Trophoblast cell (in vitro differentiated cells and primary cell): ENCODE data around the gene MYO15A.

Source experiments
- DNase-seq, 2 donors: peaks; one replicate each; pipeline ENCODE4 v3.0.0-alpha.2; 2016
- H2AFZ ChIP-seq: 2 replicates; pipeline ENCODE4 v1.6.1; 2013; ENCODE audit warnings: low read length, moderate library complexity, mild to moderate bottlenecking; ENCODE audit not compliant: insufficient read depth, poor library complexity
- H2AK5ac ChIP-seq: 2 replicates; pipeline ENCODE4 v1.6.1; 2013; ENCODE audit warnings: mild to moderate bottlenecking, low read length
- H2BK120ac ChIP-seq: 2 replicates; pipeline ENCODE4 v1.6.1; 2013; ENCODE audit warnings: low read length, mild to moderate bottlenecking, moderate library complexity; ENCODE audit not compliant: insufficient read depth, poor library complexity
- H2BK12ac ChIP-seq: 2 replicates; pipeline ENCODE4 v1.6.1; 2013; ENCODE audit warnings: mild to moderate bottlenecking, low read length, moderate library complexity
- H2BK5ac ChIP-seq: 2 replicates; pipeline ENCODE4 v1.6.1; 2013; ENCODE audit warnings: low read length, low read depth, moderate library complexity, mild to moderate bottlenecking; ENCODE audit not compliant: poor library complexity
- H3K14ac ChIP-seq: 2 replicates; pipeline ENCODE4 v1.6.1; 2013; ENCODE audit warnings: mild to moderate bottlenecking, low read length
- H3K18ac ChIP-seq: 2 replicates; pipeline ENCODE4 v1.6.1; 2013; ENCODE audit warnings: mild to moderate bottlenecking, low read length
- H3K23ac ChIP-seq: 2 replicates; pipeline ENCODE4 v1.6.1; 2013; ENCODE audit warnings: low read length
- H3K27ac ChIP-seq: 2 replicates; pipeline ENCODE4 v1.5.1; 2013; ENCODE audit warnings: low read depth, mild to moderate bottlenecking, inconsistent platforms, low read length, moderate library complexity
- H3K27me3 ChIP-seq: 2 replicates; pipeline ENCODE4 v1.6.1; 2013; ENCODE audit warnings: inconsistent platforms, mild to moderate bottlenecking, low read length, moderate library complexity; ENCODE audit not compliant: insufficient read depth
- H3K36me3 ChIP-seq, 2 experiments: 1 replicate in 1 of 2; 2 replicates in 1 of 2; pipeline ENCODE4 v1.6.1; 2013; ENCODE audit warnings: low read length in 2 of 2, mild to moderate bottlenecking in 2 of 2, moderate library complexity in 1 of 2; ENCODE audit not compliant: insufficient read depth in 2 of 2, control insufficient read depth in 1 of 2
- H3K4ac ChIP-seq: 2 replicates; pipeline ENCODE4 v1.6.1; 2013; ENCODE audit warnings: low read depth, mild to moderate bottlenecking, low read length, moderate library complexity
- H3K4me1 ChIP-seq, 2 experiments: 1 replicate in 1 of 2; 2 replicates in 1 of 2; pipeline ENCODE4 v1.6.1; 2013; ENCODE audit warnings: low read length in 2 of 2, mild to moderate bottlenecking in 2 of 2, moderate library complexity in 1 of 2; ENCODE audit not compliant: insufficient read depth in 2 of 2, control insufficient read depth in 1 of 2
- H3K4me2 ChIP-seq: 2 replicates; pipeline ENCODE4 v1.6.1; 2013; ENCODE audit warnings: inconsistent platforms, mild to moderate bottlenecking, low read length, moderate library complexity
- H3K4me3 ChIP-seq: 2 replicates; pipeline ENCODE4 v1.5.1; 2013; ENCODE audit warnings: mild to moderate bottlenecking, low read depth, low read length, inconsistent platforms
- H3K79me1 ChIP-seq: one replicate; pipeline ENCODE4 v1.6.1; 2013; ENCODE audit warnings: low read length
- H3K79me2 ChIP-seq: 2 replicates; pipeline ENCODE4 v1.6.1; 2013; ENCODE audit warnings: low read length, mild to moderate bottlenecking; ENCODE audit not compliant: control insufficient read depth, insufficient read depth, poor library complexity
- H3K9ac ChIP-seq: 2 replicates; pipeline ENCODE4 v1.6.1; 2013; ENCODE audit warnings: mild to moderate bottlenecking, low read length
- H3K9me3 ChIP-seq: 2 replicates; pipeline ENCODE4 v1.6.1; 2013; ENCODE audit warnings: low read depth, mild to moderate bottlenecking, control low read depth, inconsistent platforms, low read length; ENCODE audit not compliant: insufficient read depth
- H4K12ac ChIP-seq: 2 replicates; pipeline ENCODE4 v1.6.1; 2013; ENCODE audit warnings: low read depth, mild to moderate bottlenecking, low read length, moderate library complexity
- H4K8ac ChIP-seq: 2 replicates; pipeline ENCODE4 v1.6.1; 2013; ENCODE audit warnings: low read depth, mild to moderate bottlenecking, low read length, moderate library complexity
- H4K91ac ChIP-seq: one replicate; pipeline ENCODE4 v1.6.1; 2013; ENCODE audit warnings: low read depth, mild to moderate bottlenecking, low read length, moderate library complexity
- WGBS: extraction: QIAGEN DNeasy Blood & Tissue Kit; methylation state at CpG from one replicate; pipeline ENCODE4 v1.1.7; 2013; ENCODE audit warnings: missing lambda C conversion rate; ENCODE audit not compliant: insufficient read length, insufficient coverage; ENCODE audit errors: extremely low coverage; 5-methylcytosine and 5-hydroxymethylcytosine counted together

The MYO15A gene

GRCh38 chr17:18201108-18201507, 92.6 kb downstream of the MYO15A start:
- H3K9ac ChIP-seq: no peak overlapping the region
- no peak overlapping the region for H3K27ac ChIP-seq
- no peak overlapping the region for H4K91ac ChIP-seq
- H3K79me2 ChIP-seq: no peaks in the 10 kb centered on the region
- H2BK12ac ChIP-seq: no peak overlapping the region
- H4K8ac ChIP-seq: no peak overlapping the region
- H3K36me3 ChIP-seq: peaks cover 39 to 53% of the 10 kb centered on the region in 2 experiments
- no peak overlapping the region for H2AK5ac ChIP-seq
- no peak overlapping the region for H3K23ac ChIP-seq
- no peak overlapping the region for H2BK120ac ChIP-seq
- H2BK5ac ChIP-seq: no peak overlapping the region
- no CpG with 5 or more reads among the region's 4 CpGs for WGBS
- H3K18ac ChIP-seq: no peak overlapping the region
- no peak overlapping the region for H3K4ac ChIP-seq
- H3K4me3 ChIP-seq: no peak overlapping the region
- no peak overlapping the region for H3K14ac ChIP-seq
- peaks cover 6% of the 10 kb centered on the region in 2 experiments for H3K4me1 ChIP-seq
- no peak for DNase-seq
- H3K79me1 ChIP-seq: no peaks in the 10 kb centered on the region
- no peak overlapping the region for H2AFZ ChIP-seq
- H4K12ac ChIP-seq: no peak overlapping the region
- no peaks in the 10 kb centered on the region for H3K9me3 ChIP-seq
- H3K27me3 ChIP-seq: no peaks in the 10 kb centered on the region
- no peak overlapping the region for H3K4me2 ChIP-seq

DNA sequence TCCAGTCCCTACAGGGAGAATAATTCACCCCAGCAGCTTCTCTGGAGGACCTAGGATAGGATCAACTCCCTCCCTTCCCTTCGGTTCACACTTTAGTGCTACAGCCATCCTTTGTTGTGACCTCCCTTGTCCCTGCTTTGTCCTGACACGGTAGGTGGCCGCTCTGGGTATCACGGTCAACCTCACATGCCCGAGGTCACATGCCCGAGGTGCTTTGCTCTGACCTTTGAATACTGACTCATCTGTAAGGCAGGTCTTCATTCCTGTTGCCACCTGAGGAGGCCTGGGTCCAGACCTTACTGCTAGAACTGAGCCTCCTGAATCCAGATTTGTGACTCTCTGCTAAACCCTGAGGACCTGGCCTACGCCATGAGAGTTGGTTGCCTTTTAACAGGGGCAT, 94.8 kb downstream of the MYO15A start:
- Histone ChIP-seq H3K4me1 (peaks cover 6% of the 10 kb centered on the region in 2 experiments), H4K8ac (no peak overlapping the region), H2BK12ac (no peak overlapping the region), H2AK5ac (no peak overlapping the region), H2BK5ac (no peak overlapping the region), H3K79me1 (no peaks in the 10 kb centered on the region), H3K27ac (no peak overlapping the region), H3K14ac (no peak overlapping the region), H4K12ac (no peak overlapping the region), H3K9ac (no peak overlapping the region), H3K79me2 (no peaks in the 10 kb centered on the region), H3K36me3 (peaks cover 39 to 50% of the 10 kb centered on the region in 2 experiments), H3K4me2 (no peak overlapping the region), H3K18ac (no peak overlapping the region), H3K4me3 (no peak overlapping the region), H3K9me3 (no peaks in the 10 kb centered on the region), H3K4ac (no peak overlapping the region), H4K91ac (no peak overlapping the region), H2AFZ (no peak overlapping the region), H2BK120ac (no peak overlapping the region), H3K23ac (no peak overlapping the region), H3K27me3 (no peaks in the 10 kb centered on the region)
- WGBS: no CpG with 5 or more reads among the region's 7 CpGs
- DNase-seq: peak; percentile 80

GRCh38 chr17:18205861-18206260, 97.3 kb downstream of the MYO15A start:
- no peak overlapping the region for H4K91ac ChIP-seq
- no peak for DNase-seq
- H3K18ac ChIP-seq: no peak overlapping the region
- no peaks in the 10 kb centered on the region for H3K27me3 ChIP-seq
- H3K9ac ChIP-seq: no peak overlapping the region
- no peak overlapping the region for H2BK5ac ChIP-seq
- no peak overlapping the region for H2BK12ac ChIP-seq
- H3K14ac ChIP-seq: no peak overlapping the region
- no peak overlapping the region for H3K27ac ChIP-seq
- H3K79me2 ChIP-seq: no peaks in the 10 kb centered on the region
- H3K36me3 ChIP-seq: peaks cover 45 to 60% of the 10 kb centered on the region in 2 experiments
- H3K79me1 ChIP-seq: no peaks in the 10 kb centered on the region
- H3K4me2 ChIP-seq: no peak overlapping the region
- no peak overlapping the region for H3K4me3 ChIP-seq
- no peak overlapping the region for H3K4ac ChIP-seq
- H3K4me1 ChIP-seq: peaks cover 6% of the 10 kb centered on the region in 2 experiments
- no peak overlapping the region for H3K23ac ChIP-seq
- H2BK120ac ChIP-seq: no peak overlapping the region
- no peak overlapping the region for H2AFZ ChIP-seq
- no peak overlapping the region for H4K12ac ChIP-seq
- WGBS: no CpG with 5 or more reads among the region's 2 CpGs
- no peaks in the 10 kb centered on the region for H3K9me3 ChIP-seq
- no peak overlapping the region for H2AK5ac ChIP-seq
- H4K8ac ChIP-seq: no peak overlapping the region

DNA sequence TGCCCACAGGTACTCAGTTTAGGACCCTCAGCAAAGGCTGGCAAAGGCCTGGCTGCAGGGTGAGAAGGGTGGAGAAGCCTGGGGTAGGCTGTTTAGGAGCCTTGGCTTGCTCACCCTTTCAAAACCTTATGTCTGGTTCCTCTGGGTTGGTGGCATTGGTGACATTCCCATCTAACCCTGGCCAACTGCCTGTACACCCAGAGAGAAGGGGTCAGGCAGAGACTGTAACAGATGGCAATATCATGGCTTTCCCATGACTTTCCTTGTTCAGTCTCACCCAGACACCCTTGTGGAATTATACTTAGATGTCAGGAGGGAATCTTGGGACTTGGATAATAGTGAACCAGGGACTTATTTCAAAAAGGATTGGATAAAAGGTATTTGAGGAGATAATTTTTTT, 98.4 kb downstream of the MYO15A start:
- Histone ChIP-seq H3K4me2 (no peak overlapping the region), H4K8ac (no peak overlapping the region), H2BK5ac (no peak overlapping the region), H3K4me1 (peaks cover 6% of the 10 kb centered on the region in 2 experiments), H3K9me3 (no peaks in the 10 kb centered on the region), H3K9ac (no peak overlapping the region), H4K91ac (no peak overlapping the region), H3K23ac (no peak overlapping the region), H3K27me3 (no peaks in the 10 kb centered on the region), H3K14ac (no peak overlapping the region), H4K12ac (no peak overlapping the region), H3K4ac (no peak overlapping the region), H2BK12ac (no peak overlapping the region), H3K18ac (no peak overlapping the region), H3K27ac (no peak overlapping the region), H2AK5ac (no peak overlapping the region), H3K4me3 (no peak overlapping the region), H2BK120ac (no peak overlapping the region), H3K79me2 (no peaks in the 10 kb centered on the region), H3K79me1 (no peaks in the 10 kb centered on the region), H2AFZ (no peak overlapping the region), H3K36me3 (peaks cover 47 to 57% of the 10 kb centered on the region in 2 experiments)
- no peak for DNase-seq
